ENCODE results near the gene MYO9B. TPM values are rescaled to one million over a fixed set of nuclear protein-coding genes. Genes with fewer than 3 reads are reported as not detected.

Gene MYO9B
- total and polyA plus RNA-seq, 2 of the 13 experiments (the other 11 are each of a cell fraction or from before 2014, with no cell fraction given) = 18.0 to 18.3 TPM

DNA sequence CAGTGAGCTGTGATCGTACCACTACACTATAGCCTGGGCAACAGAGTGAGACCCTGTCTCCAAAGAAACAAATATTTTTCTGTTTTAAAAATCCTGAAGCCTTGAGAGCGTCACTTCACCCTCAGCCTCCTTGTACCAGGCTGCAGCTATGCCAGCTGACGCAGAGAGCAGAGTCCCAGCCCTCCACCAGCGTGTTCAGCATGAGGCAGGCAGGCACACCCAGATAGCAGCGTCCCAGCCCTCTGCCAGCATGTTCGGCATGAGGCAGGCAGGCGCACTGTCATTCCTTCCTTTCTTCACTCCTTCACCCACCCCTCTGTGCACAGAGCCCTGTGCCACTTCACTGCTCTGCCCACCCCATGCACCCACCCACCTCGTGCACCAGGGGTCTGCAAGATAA, 96.3 kb downstream of the MYO9B start (continued):
- TF ChIP-seq ZFP1 (CRISPR knock-in tag; IDR thresholded peaks at IDR 0.05) (no peak), SIX1 (CRISPR knock-in tag; IDR thresholded peaks at IDR 0.05; ENCODE audit: borderline replicate concordance) (no peak), ZMYM2 (CRISPR knock-in tag; IDR thresholded peaks at IDR 0.05) (no peak), RXRA (CRISPR knock-in tag; IDR thresholded peaks at IDR 0.05) (no peak), ADNP (CRISPR knock-in tag; IDR thresholded peaks at IDR 0.05) (no peak), NFE2L2 (IDR thresholded peaks at IDR 0.05; ENCODE audit: low read length) (no peak)
- TF ChIP-seq, protein P1, sequence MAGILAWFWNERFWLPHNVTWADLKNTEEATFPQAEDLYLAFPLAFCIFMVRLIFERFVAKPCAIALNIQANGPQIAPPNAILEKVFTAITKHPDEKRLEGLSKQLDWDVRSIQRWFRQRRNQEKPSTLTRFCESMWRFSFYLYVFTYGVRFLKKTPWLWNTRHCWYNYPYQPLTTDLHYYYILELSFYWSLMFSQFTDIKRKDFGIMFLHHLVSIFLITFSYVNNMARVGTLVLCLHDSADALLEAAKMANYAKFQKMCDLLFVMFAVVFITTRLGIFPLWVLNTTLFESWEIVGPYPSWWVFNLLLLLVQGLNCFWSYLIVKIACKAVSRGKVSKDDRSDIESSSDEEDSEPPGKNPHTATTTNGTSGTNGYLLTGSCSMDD (CRISPR knock-in tag; IDR thresholded peaks at IDR 0.05) = no peak

DNA sequence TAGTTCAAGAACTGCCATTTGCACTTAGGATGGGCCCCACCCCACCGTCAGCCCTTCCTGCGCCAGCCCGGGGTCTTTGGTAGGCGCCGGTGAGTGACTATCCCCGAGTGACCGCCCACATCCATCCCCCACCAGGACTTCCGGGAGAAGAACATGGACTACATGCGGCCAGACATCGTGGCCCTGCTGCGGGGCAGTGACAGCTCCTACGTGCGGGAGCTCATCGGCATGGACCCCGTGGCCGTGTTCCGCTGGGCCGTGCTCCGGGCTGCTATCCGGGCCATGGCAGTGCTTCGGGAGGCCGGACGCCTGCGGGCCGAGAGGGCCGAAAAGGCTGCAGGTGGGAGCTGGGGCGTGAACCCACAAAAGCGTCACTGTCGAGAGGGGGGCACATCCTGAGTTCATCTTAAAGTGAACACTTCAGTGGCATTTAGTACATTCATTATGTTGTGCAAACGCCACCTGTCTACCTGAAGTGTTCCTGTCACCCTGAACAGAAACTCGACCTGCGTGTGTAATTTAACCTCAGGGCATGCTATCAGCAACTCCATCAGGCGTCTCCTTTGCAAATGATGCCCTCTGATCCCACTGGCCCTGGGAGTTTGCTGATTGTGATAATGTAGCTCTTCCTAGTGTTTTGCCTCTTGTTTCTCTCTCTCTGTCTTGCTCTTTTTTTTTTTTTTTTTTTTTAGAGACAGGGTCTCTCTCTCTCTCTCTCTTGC, 97.2 kb downstream of the MYO9B start:
- no peak overlapping the region for H3K9ac ChIP-seq (ENCODE audit: insufficient read depth, low read depth, low read length)
- H4K20me1 ChIP-seq (ENCODE audit: insufficient read depth, low read length) = no peaks in the 10 kb centered on the region
- in situ Hi-C loops (cut with HindIII; ENCODE audit: extremely low pct_ligation_motif_present, low pct_unique_long_range_greater_than_20kb) (no loop called here), intact Hi-C loops (cut with micrococcal nuclease; ENCODE audit: unreplicated experiment) (no loop called here)
- ATAC-seq (no peak), DNase-seq (ENCODE audit: low spot score) (no peak), FAIRE-seq (no peak)
- BruUV-seq (replicated peaks) = no TSS peak
- H3K4me3 ChIP-seq (replicated peaks in 1 of 3; ENCODE audit: insufficient read depth in 1 of 3, low read depth in 2 of 3, low read length in 3 of 3) = no peak overlapping the region
- CTCF ChIA-PET (ENCODE audit: low intra/inter-chr PET ratio, low total read pairs) = no interaction called here
- H3K27ac ChIP-seq (ENCODE audit: extremely low read length, insufficient read depth, low read length) = no peak overlapping the region
- H3K27me3 ChIP-seq (ENCODE audit: control insufficient read depth in 1 of 2, insufficient read depth in 2 of 2, low read length in 2 of 2) = no peaks in the 10 kb centered on the region
- no peak overlapping the region for H3K4me2 ChIP-seq (ENCODE audit: low read depth, low read length)
- no peak overlapping the region for H2AFZ ChIP-seq (ENCODE audit: low read length)
- no peaks in the 10 kb centered on the region for H3K9me3 ChIP-seq (ENCODE audit: low read length)
- WGBS (ENCODE audit: low lambda C conversion rate) = 97% methylated on average over 18 of the region's 33 CpGs
- no peaks in the 10 kb centered on the region for H3K79me2 ChIP-seq (ENCODE audit: insufficient read depth, low read length)
- POLR2A ChIA-PET = interaction anchor here (0.6 kb wide), 1 partner anchor 13 kb away, joined by 3 read pairs; no protein-coding TSS in a partner anchor
- no peaks in the 10 kb centered on the region for H3K4me1 ChIP-seq (ENCODE audit: insufficient read depth, low read length)
- H3K36me3 ChIP-seq (replicated peaks in 1 of 2; ENCODE audit: control insufficient read depth in 1 of 2, insufficient read depth in 2 of 2, low read length in 2 of 2) = peaks cover 2 to 37% of the 10 kb centered on the region in 2 experiments; a peak in 4 of 5 replicates
- TF ChIP-seq MTA1 (CRISPR knock-in tag; IDR thresholded peaks at IDR 0.05; ENCODE audit: borderline replicate concordance) (no peak), NBN (conservative IDR thresholded peaks at IDR 0.05) (no peak), RAD51 (IDR thresholded peaks at IDR 0.05; ENCODE audit: borderline replicate concordance) (no peak), AGO2 (optimal IDR thresholded peaks at IDR 0.05; ENCODE audit: low read depth, low read length) (peak; percentile 37), CHD4 (IDR thresholded peaks at IDR 0.05; ENCODE audit: borderline replicate concordance, low read length) (no peak), NONO (IDR thresholded peaks at IDR 0.05) (no peak), NONO (CRISPR knock-in tag; conservative IDR thresholded peaks at IDR 0.05) (no peak), KMT2B (CRISPR knock-in tag; IDR thresholded peaks at IDR 0.05) (no peak)
- TF ChIP-seq, protein P2, sequence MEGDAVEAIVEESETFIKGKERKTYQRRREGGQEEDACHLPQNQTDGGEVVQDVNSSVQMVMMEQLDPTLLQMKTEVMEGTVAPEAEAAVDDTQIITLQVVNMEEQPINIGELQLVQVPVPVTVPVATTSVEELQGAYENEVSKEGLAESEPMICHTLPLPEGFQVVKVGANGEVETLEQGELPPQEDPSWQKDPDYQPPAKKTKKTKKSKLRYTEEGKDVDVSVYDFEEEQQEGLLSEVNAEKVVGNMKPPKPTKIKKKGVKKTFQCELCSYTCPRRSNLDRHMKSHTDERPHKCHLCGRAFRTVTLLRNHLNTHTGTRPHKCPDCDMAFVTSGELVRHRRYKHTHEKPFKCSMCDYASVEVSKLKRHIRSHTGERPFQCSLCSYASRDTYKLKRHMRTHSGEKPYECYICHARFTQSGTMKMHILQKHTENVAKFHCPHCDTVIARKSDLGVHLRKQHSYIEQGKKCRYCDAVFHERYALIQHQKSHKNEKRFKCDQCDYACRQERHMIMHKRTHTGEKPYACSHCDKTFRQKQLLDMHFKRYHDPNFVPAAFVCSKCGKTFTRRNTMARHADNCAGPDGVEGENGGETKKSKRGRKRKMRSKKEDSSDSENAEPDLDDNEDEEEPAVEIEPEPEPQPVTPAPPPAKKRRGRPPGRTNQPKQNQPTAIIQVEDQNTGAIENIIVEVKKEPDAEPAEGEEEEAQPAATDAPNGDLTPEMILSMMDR (CRISPR knock-in tag; IDR thresholded peaks at IDR 0.05) = 0 out of 2 replicates have a peak, but pooled peaks have one; percentile 4
